ENCODE data around the gene HELZ. TPM values are rescaled to one million over a fixed set of nuclear protein-coding genes. Genes with fewer than 3 reads are reported as not detected.

Gene HELZ
- polyA plus RNA-seq, 3 donors: 24.8 to 44.1 (median 39.9) TPM

DNA sequence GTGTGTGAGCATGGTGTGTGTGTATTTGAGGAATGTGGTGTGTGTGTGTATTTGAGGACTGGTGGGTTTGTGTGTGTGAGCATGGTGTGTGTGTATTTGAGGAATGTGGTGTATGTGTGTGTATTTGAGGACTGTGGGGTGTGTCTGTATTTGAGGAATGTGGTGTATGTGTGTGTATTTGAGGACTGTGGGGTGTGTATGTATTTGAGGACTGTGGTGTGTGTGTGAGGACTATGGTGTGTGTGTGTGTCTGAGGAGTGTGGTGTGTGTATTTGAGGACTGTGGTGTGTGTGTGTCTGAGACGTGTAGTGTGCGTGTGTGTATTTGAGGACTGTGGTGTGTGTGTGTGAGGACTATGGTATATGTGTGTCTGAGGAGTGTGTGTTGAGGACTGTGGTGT is 218.7 kb downstream of the HELZ start:
- no peak overlapping the region for H2AFZ ChIP-seq (ENCODE audit: insufficient read depth, low read depth, low read length, poor library complexity, severe bottlenecking)
- DNase-seq: no peak
- no peaks in the 10 kb centered on the region for H3K4me1 Mint-ChIP-seq

DNA sequence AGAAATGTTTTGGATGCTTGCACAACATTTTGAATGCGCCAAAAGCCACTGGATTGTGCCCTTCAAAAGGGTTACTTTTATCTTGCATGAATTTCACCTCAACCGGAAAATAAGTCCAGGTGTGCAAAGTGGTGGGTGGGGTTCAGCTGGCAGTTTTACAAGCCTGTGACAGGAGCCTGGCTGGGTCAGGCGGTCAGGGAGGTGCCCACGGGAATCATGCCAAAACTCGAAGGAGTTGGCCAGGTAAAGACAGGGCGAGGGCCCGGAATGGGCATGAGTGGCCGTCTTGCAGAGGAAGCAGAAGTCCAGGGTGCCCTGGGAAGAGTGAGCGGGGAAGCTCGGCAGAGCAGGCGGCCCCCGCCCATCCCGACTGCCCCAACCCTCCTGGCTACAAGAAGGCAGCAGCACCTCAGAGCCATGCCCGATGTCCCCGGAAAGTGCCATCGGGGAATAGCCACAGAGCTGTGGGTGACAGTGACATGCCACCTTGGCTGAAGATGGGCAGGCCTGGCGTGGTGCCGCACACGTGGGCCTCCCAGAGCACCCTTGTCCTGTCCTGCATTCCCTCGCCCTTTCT is 219.7 kb downstream of the HELZ start:
- peaks cover 2 to 9% (median 3%) of the 10 kb centered on the region in 3 donors for H3K27me3 Mint-ChIP-seq (ENCODE audit: low read depth in 3 of 3)
- no peaks in the 10 kb centered on the region for H3K36me3 ChIP-seq (replicated peaks in 1 of 2; ENCODE audit: control insufficient read depth in 1 of 2, insufficient read depth in 2 of 2, low read length in 2 of 2)
- TF ChIP-seq, protein P1, sequence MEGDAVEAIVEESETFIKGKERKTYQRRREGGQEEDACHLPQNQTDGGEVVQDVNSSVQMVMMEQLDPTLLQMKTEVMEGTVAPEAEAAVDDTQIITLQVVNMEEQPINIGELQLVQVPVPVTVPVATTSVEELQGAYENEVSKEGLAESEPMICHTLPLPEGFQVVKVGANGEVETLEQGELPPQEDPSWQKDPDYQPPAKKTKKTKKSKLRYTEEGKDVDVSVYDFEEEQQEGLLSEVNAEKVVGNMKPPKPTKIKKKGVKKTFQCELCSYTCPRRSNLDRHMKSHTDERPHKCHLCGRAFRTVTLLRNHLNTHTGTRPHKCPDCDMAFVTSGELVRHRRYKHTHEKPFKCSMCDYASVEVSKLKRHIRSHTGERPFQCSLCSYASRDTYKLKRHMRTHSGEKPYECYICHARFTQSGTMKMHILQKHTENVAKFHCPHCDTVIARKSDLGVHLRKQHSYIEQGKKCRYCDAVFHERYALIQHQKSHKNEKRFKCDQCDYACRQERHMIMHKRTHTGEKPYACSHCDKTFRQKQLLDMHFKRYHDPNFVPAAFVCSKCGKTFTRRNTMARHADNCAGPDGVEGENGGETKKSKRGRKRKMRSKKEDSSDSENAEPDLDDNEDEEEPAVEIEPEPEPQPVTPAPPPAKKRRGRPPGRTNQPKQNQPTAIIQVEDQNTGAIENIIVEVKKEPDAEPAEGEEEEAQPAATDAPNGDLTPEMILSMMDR (IDR thresholded peaks at IDR 0.05): no peak
- H3K4me1 Mint-ChIP-seq: no peaks in the 10 kb centered on the region
- no peak overlapping the region for H3K27ac Mint-ChIP-seq
- no peak overlapping the region for H2AFZ ChIP-seq (ENCODE audit: insufficient read depth, low read depth, low read length, poor library complexity, severe bottlenecking)
- H3K4me2 ChIP-seq (replicated peaks; ENCODE audit: extremely low read depth, low read length, poor library complexity, severe bottlenecking): no peak overlapping the region
- no peaks in the 10 kb centered on the region for H3K27me3 ChIP-seq (ENCODE audit: control insufficient read depth in 2 of 2, insufficient read depth in 2 of 2, low read length in 2 of 2)
- H3K4me3 ChIP-seq (replicated peaks in 1 of 3; ENCODE audit: low read depth in 2 of 3, low read length in 3 of 3): no peak overlapping the region
- no peak overlapping the region for H3K9ac ChIP-seq (ENCODE audit: insufficient read depth, low read length, poor library complexity, severe bottlenecking)
- peaks cover 0 to 2% (median 0%) of the 10 kb centered on the region in 7 donors for H3K9me3 Mint-ChIP-seq
- no peaks in the 10 kb centered on the region for H3K4me1 ChIP-seq (ENCODE audit: control insufficient read depth in 1 of 2, insufficient read depth in 2 of 2, low read length in 2 of 2)
- no peak overlapping the region for H3K27ac ChIP-seq (ENCODE audit: low read depth in 1 of 2, low read length in 2 of 2)
- intact Hi-C loops (cut with micrococcal nuclease): no loop called here
- WGBS (ENCODE audit: insufficient coverage): 94% methylated on average over 20 of the region's 20 CpGs
- H3K4me3 Mint-ChIP-seq: no peak overlapping the region
- no peaks in the 10 kb centered on the region for H3K36me3 Mint-ChIP-seq
- DNase-seq: no peak
- no peaks in the 10 kb centered on the region for H3K79me2 ChIP-seq (ENCODE audit: insufficient read depth, low read length)
- no peaks in the 10 kb centered on the region for H4K20me1 ChIP-seq (ENCODE audit: insufficient read depth, low read length)
- H3K9me3 ChIP-seq (replicated peaks in 1 of 2; ENCODE audit: control insufficient read depth in 1 of 2, insufficient read depth in 1 of 2, low read length in 2 of 2): no peaks in the 10 kb centered on the region

More for the DNA sequence above, 218.7 kb downstream of the HELZ start:
- H3K4me3 Mint-ChIP-seq: no peak overlapping the region
- H3K27me3 ChIP-seq (ENCODE audit: control insufficient read depth in 2 of 2, insufficient read depth in 2 of 2, low read length in 2 of 2): no peaks in the 10 kb centered on the region
- H3K9me3 ChIP-seq (replicated peaks in 1 of 2; ENCODE audit: control insufficient read depth in 1 of 2, insufficient read depth in 1 of 2, low read length in 2 of 2): no peaks in the 10 kb centered on the region
- intact Hi-C loops (cut with micrococcal nuclease): no loop called here
- no peak overlapping the region for H3K4me2 ChIP-seq (replicated peaks; ENCODE audit: extremely low read depth, low read length, poor library complexity, severe bottlenecking)
- no peaks in the 10 kb centered on the region for H3K36me3 Mint-ChIP-seq
- H3K27ac Mint-ChIP-seq: no peak overlapping the region
- no peak overlapping the region for H3K27ac ChIP-seq (ENCODE audit: low read depth in 1 of 2, low read length in 2 of 2)
- no peak overlapping the region for H3K9ac ChIP-seq (ENCODE audit: insufficient read depth, low read length, poor library complexity, severe bottlenecking)
- H3K79me2 ChIP-seq (ENCODE audit: insufficient read depth, low read length): no peaks in the 10 kb centered on the region
- no peak overlapping the region for H3K4me3 ChIP-seq (replicated peaks in 1 of 3; ENCODE audit: low read depth in 2 of 3, low read length in 3 of 3)
- no peaks in the 10 kb centered on the region for H3K36me3 ChIP-seq (replicated peaks in 1 of 2; ENCODE audit: control insufficient read depth in 1 of 2, insufficient read depth in 2 of 2, low read length in 2 of 2)
- H3K4me1 ChIP-seq (ENCODE audit: control insufficient read depth in 1 of 2, insufficient read depth in 2 of 2, low read length in 2 of 2): no peaks in the 10 kb centered on the region
- H4K20me1 ChIP-seq (ENCODE audit: insufficient read depth, low read length): no peaks in the 10 kb centered on the region
- H3K9me3 Mint-ChIP-seq: peaks cover 0 to 2% (median 0%) of the 10 kb centered on the region in 7 donors
- TF ChIP-seq, protein P1 (IDR thresholded peaks at IDR 0.05): no peak
- H3K27me3 Mint-ChIP-seq (ENCODE audit: low read depth in 3 of 3): peaks cover 0 to 7% (median 3%) of the 10 kb centered on the region in 3 donors
- WGBS (ENCODE audit: insufficient coverage): 100% methylated on average over 2 of the region's 2 CpGs

Measured in CD14-positive monocyte (primary cell).